ENCODE measurements around the gene POU6F2.
"Not testable (repeated sequence)": the region's sequence is repeated elsewhere in the genome, so short reads cannot be mapped to it uniquely, and the experiment has no call there.

POU6F2 gene

GRCh38 chr7:39133088-39133487 lies 155.4 kb downstream of the POU6F2 start:
- DNase-seq = no peak

GRCh38 chr7:39137480-39137879 lies 159.8 kb downstream of the POU6F2 start:
- DNase-seq = no peak

- no peak for DNase-seq
Observed at GRCh38 chr7:39142750-39143149, 165.0 kb downstream of the POU6F2 start.

- no peak for DNase-seq
Observed at GRCh38 chr7:39144420-39144819, 166.7 kb downstream of the POU6F2 start.

- no peak for DNase-seq
Observed at GRCh38 chr7:39145283-39145682, 167.6 kb downstream of the POU6F2 start.

- no peak for DNase-seq
Observed at GRCh38 chr7:39145935-39146334, 168.2 kb downstream of the POU6F2 start.

- no peak for DNase-seq
Observed at GRCh38 chr7:39152701-39153100, 175.0 kb downstream of the POU6F2 start.

GRCh38 chr7:39153113-39153512 lies 175.4 kb downstream of the POU6F2 start:
- DNase-seq = no peak

- DNase-seq = no peak
Observed at GRCh38 chr7:39153647-39154046, 175.9 kb downstream of the POU6F2 start.

- no peak for DNase-seq
Observed at GRCh38 chr7:39154815-39155214, 177.1 kb downstream of the POU6F2 start.

- no peak for DNase-seq
Observed at GRCh38 chr7:39158367-39158766, 180.7 kb downstream of the POU6F2 start.

GRCh38 chr7:39161903-39162302 lies 184.2 kb downstream of the POU6F2 start:
- no peak for DNase-seq

GRCh38 chr7:39164887-39165286 lies 187.2 kb downstream of the POU6F2 start:
- no peak for DNase-seq

GRCh38 chr7:39168403-39169098 lies 190.8 kb downstream of the POU6F2 start:
- DNase-seq = no peak

GRCh38 chr7:39172137-39172536 lies 194.4 kb downstream of the POU6F2 start:
- DNase-seq = no peak

GRCh38 chr7:39181398-39181797 lies 203.7 kb downstream of the POU6F2 start:
- no peak for DNase-seq

- DNase-seq = no peak
Observed at GRCh38 chr7:39183796-39184195, 206.1 kb downstream of the POU6F2 start.

- DNase-seq = no peak
Observed at GRCh38 chr7:39184391-39184790, 206.7 kb downstream of the POU6F2 start.

- DNase-seq = no peak
Observed at GRCh38 chr7:39186131-39186530, 208.4 kb downstream of the POU6F2 start.

- DNase-seq = no peak
Observed at GRCh38 chr7:39186671-39187070, 209.0 kb downstream of the POU6F2 start.

GRCh38 chr7:39187130-39187529 lies 209.4 kb downstream of the POU6F2 start:
- DNase-seq = no peak

- no peak for DNase-seq
Observed at GRCh38 chr7:39192476-39192875, 214.8 kb downstream of the POU6F2 start.

- not testable (repeated sequence) for DNase-seq
Observed at GRCh38 chr7:39194388-39194787, 216.7 kb downstream of the POU6F2 start.

- DNase-seq = no peak
Observed at GRCh38 chr7:39195967-39196366, 218.3 kb downstream of the POU6F2 start.

GRCh38 chr7:39197831-39198230 lies 220.1 kb downstream of the POU6F2 start:
- DNase-seq = no peak

All from stimulated activated CD4-positive, alpha-beta T cell treated with anti-CD3 and anti-CD28 coated beads, Interleukin-4, amount 100 ng/mL, for 4 hours (primary cell).